DMS114 treated with DMSO at 0.1 percent for 48 hours (cell line): ENCODE data around the gene KIFAP3.
"Not testable (repeated sequence)": the region's sequence is repeated elsewhere in the genome, so short reads cannot be mapped to it uniquely, and the experiment has no call there.

ENCODE experiments used
- DNase-seq: peaks from one replicate; lab custom pipeline; 2025; ENCODE audit not compliant: unreplicated experiment; lab: John Stamatoyannopoulos, UW

Gene KIFAP3

DNA sequence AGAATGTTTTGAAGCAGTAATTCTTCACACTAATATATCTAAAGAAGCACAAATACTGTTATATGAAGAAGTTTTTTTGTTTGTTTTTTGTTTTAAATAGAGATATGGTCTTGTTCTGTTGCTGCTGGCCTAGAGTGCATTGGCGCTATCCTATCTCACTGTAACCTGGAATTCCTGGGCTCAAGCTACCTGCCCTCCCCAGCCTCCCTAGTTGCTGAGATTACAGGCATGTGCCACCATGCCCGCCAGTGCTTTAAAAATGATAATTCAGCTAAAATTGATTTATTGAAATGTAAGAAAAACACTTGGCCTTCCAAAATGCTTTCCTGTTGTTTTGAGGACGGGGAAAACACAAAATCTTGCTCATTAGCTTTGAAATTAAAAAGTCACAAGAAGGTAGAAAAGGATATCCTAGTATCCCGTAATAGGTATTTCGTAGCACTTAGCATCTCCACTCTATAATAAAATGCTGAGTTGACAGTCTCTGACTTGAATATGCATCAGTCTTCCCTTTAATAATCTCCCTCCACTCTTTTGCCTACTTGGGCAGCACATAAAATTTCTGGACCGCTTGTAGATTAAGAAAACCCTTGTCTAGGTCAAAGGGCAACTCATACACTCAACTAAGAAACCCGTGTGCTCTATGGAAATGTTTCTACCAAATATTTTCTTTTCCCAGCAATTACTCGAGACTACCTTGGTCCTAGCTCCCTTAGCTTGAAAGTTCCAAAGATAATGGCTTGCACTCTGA lies 182.1 kb downstream of the KIFAP3 start:
- DNase-seq: no peak

DNA sequence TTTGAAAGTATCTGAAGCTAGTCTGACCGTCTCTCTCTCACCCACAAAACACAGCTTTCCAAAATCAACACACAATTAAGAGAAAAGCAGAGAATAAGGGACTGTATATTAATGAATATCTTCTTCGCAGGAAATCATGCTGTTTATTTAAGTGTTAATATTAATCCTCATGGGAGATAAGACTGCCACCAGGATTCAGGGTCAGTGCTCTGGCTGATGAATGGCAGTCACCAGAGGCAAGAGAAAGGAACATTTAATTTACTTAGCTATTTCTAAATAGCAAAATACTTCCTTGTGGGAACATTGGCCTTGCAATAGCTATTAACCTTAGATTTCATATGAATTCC lies 183.0 kb downstream of the KIFAP3 start:
- DNase-seq: no peak

DNA sequence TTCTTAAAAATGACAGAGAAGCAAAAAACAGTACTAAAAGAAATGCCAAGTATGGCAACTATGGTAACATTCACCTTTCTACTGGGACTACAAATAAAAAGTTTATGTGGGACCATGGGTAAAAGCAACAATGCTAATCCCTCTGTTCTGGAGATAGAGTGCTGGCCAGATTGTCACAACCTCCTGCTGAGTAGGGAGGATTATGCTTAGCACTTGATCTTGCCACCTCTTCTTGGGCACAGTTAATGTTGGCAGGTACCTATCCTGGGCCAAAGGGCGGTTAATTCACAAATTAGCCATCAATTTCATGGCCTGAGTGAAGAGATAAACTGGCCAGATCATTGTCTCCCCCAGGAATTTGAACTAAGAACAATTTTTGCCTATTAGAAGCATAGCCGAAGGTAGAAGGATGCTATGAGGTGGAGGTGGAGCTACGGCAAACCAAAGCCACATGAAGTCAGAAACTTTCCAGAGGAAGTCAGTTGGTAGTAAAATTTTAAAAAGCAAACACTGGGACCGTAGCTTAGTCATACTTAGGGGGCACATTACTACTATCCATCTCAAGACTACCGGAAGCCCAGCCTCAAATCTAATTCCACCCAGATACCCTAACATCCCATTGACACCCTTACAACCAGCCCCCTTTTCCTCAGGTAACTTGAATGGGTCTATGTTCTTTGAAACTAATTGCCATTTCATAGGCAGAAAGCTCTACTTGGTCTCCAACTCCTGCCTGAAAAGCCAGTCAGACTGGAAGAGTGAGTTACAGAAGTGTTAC lies 183.5 kb downstream of the KIFAP3 start:
- DNase-seq: no peak

DNA sequence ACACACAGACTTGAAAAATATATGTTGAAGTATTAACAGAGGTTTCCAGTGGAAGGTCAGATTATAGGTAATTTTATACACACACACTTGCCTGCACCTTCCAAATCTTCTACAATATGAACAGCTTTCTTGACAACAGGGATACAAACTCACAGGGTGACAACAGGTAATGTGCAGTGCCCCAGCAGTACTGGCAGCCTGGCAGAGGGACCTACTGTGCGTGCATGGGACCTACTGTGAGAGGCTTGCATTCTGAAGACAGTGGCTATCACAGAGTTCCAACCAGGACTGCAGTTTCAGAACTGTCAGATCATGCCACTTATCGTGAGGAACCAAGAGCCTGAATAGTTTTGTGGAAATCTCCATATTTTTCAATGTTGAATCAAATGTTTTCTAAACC lies 184.6 kb downstream of the KIFAP3 start:
- no peak for DNase-seq

DNA sequence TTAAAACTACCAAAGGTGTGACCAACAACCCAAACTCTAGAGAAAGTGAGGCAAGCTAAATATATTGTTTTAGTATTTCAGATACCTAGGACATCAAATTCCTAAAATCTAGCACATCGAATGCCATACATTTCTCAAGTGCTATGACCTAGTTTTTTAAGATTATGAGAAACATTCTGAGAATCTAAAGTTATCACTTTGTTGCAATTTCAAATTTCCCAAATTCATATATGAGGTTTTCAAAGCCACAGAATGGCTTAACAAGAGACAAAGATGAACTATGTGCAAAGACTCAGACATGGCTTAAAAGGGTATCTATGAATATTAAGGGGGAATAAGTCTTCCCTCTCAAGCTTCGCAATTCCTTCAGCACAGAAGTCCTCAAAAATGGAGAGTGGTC lies 187.6 kb downstream of the KIFAP3 start:
- DNase-seq: no peak

DNA sequence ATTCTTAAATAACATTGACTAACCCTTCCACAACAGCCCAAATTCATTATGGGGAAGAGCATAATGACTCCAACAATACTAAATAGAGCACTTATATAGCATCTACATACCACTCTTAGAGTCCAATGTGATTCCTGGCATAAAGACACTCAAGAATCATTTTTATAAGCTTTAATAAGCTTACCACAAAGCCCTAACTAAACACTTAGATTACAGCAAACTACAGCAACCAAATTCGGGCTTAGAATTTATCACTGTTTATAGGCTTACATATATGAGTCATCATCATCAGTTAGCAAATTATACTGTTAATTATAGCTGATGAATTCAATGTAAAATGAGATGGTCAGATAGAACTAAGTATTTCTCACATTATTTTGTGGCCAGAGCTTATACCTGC lies 188.1 kb downstream of the KIFAP3 start:
- no peak for DNase-seq

DNA sequence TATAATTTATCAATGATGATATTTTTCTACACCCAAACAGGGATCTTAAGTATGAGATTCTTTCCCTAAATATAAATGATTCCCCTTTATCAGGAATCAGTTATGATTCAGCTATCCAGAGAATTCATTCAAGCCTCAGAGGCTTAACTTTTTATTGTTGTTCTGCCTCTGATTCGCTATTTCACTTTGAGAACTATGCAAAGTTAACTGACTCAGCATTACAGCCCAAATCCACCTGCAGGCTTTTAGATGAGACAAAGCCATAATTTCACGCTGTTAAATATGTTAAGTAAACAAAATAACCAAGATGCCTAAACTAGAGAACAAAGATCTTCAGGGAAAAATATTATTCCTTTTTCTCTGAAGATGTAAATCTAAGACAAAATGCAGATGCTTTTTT lies 189.3 kb downstream of the KIFAP3 start:
- no peak for DNase-seq

DNA sequence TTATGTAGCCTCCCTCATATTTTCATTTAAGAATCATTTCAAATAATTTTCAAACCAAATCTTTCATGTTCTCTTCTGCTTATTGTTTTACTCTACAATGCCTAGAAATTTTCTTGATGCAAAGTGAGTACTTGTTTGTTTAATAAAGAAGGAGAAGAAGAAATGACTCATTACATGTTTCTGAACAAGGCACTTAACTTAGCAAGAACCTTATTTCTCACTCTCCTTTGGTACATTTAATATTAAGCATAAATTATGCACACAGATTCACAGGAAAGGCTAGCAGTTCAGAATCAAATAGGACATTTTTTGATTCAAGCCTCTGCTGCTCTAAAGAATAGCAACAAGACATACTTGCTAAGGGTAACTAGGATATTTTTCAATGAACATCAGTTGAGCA lies 189.9 kb downstream of the KIFAP3 start:
- DNase-seq: no peak

DNA sequence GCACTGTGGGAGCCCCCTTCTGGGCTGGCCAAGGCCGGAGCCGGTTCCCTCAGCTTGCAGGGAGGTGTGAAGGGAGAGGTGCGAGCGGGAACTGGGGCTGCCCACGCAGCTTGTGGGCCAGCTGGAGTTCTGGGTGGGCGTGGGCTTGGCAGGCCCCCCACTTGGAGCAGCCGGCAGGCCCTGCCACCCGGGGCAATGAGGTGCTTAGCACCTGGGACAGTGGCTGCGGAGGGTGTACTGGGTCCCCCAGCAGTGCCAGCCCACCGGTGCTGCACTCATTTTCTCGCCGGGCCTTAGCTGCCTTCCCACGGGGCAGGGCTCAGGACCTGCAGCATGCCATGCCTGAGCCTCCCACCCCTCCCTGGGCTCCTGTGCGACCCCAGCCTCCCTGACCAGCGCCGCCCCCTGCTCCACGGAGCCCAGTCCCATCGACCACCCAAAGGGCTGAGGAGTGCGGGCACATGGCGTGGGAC lies 192.4 kb downstream of the KIFAP3 start:
- no peak for DNase-seq

DNA sequence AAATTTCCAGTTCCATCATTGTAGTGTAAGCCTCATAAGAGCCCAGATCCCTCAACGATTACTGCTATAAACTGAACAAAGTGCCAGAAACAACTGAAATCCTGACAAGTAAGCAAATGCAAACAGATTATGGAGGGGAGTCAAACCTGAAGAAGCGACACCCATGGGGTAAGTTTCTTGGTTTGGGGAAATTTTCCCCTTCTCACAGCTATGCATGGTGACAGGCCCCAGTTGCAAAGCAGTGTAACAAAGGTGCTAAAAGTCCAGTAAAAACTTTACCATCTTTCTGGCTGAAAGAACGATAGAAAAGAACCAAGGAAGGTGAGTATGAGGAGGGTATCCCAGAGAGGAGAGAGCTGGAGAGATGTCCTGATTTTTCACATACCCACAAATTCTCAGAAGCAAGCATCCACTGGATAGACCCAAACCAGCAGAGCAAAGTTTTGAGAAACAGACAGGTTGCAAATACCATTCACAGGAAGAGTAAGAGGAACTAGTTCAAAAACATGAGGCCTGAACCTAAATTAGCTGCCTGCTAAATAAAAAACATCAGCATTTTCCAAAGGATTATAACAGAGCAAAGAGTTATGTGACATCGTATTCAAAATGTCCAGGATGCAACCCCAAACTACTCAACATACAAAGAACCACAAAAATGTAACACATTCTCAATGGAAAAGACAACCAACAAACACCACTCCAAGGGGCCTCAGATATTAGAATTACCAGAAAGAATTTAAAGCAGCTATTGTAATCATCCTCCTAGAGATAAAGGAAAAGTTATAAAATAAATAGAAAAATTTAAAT lies 195.3 kb downstream of the KIFAP3 start:
- DNase-seq: no peak

DNA sequence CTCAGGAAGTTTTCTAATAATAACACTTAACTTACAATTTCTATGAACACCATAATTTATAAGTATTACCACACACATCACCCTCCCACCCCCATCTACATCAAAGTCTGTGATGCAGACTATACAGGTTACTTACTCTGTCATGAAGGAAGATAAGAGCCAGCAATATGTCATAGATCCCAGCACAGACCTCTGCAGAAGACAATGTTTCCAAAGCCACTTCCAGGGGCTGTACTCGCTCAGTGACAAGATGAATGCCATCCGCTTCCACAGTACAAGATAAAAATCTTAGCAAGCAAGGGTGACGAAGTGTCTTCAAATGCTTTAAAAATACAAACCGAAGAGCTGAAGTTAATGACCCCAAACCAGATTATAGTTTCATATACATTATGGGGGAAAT lies 196.0 kb downstream of the KIFAP3 start:
- DNase-seq: no peak

DNA sequence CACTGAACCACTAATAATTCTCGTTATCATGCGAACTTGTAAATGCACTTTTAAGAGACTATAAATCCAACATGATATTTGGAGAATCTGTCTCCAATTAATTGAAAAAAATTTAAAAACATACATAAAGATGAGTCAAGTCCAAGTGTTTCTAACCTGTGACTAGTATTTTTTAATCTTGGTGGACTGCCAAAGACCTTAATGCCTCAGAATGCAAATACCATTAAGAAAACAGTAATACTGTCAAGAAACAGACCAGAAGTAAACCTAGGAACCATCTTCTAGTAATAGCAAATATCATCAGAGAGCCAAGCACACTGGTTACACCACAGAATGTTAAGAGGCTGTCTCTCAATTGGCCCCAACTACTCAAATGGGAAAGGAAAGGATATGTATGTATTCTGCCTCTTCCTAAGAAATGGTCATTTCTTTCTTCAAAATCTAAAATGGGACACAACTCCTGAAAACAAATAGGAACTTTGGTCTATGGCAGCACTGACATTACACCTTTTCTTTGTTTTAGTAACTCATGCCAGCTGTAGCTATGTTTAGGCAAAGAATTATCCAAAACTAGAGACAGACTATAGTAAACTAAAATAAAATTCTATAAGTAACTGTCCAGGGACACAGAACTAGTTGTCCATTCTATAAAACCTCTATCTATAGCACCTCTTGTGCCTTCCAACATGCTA lies 196.5 kb downstream of the KIFAP3 start:
- DNase-seq: no peak

DNA sequence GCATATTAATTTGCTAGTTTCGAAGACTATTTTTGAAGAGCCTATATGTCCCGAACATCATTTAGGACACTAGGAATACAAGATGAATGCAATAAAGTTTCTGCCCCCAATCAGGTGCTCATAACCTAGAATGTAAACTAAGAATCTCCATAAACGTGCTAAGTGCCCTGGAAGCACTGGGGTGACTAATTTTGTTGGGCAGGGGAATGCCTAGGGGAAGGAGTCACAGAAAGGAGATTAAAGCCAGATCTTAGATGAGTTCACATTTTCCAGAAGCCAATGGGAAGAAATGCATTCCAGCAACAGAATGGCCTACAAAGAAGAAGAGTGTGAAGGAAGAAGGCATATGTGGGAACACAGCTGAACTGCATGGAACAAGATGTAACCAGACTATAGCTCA lies 200.3 kb downstream of the KIFAP3 start:
- DNase-seq: no peak

DNA sequence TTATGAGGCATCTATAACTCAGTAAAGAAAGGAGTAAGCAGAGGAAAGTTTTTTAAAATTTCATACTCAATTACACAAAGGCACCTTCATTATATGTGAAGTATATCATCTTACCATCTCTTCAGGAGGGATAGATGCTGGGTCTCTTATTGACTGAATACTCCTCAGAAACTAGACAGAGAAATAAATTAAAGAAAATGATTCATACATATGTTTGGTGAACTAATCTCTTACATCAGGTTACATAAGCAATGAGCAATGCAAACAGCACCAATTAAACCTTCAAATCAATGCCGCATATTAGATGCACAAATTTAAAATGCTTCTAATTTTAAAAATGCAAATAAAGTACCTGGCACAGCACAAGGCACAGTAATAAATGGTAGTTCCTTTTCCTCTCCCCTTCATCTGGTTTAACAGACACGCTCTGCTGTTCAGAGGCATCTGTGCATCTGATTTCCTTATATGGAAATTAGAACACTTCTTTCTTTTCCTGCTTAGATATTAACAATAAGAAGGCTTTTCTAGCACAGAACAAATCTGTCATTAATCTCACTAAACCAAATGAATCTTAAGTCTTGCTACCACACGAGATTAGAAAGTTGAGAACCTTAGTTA lies 200.8 kb downstream of the KIFAP3 start:
- DNase-seq: no peak

DNA sequence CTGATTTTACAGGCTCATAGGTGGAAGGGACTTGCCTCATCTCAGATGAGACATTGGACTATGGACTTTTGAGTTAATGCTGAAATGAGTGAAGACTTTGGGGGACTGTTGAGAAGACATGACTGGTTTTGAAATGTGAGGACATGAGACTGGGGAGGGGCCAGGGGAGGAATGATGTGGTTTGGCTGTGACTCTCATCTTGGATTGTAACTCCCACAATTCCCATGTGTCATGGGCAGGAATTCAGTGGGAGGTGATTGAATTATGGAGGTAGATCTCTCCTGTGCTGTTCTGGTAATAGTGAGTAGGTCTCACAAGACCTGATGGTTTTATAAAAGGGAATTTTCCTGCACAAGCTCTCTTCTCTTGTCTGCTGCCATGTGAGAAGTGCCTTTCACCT lies 201.6 kb downstream of the KIFAP3 start:
- DNase-seq: no peak

DNA sequence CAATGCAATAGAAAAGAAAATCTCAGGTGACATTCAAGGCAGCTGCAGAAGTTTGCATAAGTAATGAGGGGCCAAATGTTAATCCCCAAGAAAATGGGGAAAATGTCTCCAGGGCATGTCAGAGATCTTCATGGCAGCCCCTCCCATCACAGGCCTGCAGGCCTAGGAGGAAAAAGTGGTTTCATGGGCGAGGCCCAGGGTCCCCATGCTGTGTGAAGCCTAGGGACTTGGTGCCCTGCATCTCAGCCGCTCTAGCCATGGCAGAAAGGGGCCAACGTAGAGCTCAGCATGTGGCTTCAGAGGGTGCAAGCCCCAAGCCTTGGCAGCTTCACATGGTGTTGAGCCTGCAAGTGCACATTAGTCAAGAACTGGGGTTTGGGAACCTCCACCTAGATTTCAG lies 202.5 kb downstream of the KIFAP3 start:
- not testable (repeated sequence) for DNase-seq
